Effector CD8-positive, alpha-beta T cell (primary cell): Measurements from ENCODE around the gene CDC42BPG.

Experiments
- DNase-seq: peaks from one replicate; lab custom pipeline; 2025; lab: John Stamatoyannopoulos, UW

The CDC42BPG gene

DNA sequence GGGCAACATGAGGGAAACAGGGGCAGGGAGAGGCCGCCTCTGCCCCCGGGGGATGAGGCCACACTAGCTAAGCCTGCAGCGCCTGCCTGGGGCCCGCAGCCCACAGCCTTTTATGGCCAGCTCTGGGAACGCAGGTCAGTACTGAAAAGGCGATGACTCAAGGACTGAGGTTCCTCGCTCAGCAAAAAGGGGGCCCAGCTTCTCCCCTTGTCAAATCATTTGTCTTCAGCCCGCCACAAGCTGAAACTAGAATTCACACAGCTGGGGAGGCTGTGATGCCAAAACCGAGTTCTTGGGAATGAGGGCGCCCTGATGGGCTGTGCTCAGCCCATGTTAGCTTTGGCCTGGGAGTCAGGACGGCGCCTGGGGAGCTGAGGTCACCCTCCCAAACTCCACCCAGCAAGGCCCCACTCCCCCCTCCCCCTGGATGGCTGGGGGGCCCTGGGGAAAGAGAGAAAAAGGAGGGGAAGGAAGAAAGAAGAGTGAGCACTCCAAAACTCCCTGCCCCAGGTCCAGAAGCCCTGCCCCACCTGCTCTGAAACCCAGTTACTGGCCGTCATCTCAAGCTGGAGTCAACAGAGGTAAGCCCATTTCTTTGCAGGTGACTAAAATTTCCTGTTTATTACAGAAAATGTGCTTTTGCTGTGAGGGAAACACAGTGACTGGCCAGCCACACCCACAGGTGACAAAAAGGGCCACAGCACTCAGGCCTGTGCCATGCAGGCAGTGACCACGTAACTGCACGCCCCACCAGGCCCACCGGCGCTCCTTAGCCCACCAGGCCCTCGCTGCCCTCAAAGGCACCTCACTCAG, 20.2 kb upstream of the CDC42BPG start:
- no peak for DNase-seq

DNA sequence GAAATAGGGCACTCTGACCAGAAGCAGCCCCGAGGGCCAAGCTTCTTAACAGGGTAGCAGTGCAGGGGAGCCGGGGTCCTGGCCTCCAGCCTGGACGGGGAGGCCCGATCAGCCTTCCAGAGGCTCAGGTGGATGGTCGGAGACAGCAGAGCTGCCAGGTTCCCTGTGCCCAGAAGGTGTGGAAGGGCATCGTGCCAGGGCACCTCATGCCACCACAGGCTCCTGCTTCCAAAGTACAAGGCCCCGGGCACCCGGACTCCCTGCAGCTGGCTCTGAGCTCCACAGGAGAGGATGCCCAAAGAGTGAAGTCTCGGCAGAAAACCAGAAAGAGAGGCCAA, 19.7 kb upstream of the CDC42BPG start:
- no peak for DNase-seq

DNA sequence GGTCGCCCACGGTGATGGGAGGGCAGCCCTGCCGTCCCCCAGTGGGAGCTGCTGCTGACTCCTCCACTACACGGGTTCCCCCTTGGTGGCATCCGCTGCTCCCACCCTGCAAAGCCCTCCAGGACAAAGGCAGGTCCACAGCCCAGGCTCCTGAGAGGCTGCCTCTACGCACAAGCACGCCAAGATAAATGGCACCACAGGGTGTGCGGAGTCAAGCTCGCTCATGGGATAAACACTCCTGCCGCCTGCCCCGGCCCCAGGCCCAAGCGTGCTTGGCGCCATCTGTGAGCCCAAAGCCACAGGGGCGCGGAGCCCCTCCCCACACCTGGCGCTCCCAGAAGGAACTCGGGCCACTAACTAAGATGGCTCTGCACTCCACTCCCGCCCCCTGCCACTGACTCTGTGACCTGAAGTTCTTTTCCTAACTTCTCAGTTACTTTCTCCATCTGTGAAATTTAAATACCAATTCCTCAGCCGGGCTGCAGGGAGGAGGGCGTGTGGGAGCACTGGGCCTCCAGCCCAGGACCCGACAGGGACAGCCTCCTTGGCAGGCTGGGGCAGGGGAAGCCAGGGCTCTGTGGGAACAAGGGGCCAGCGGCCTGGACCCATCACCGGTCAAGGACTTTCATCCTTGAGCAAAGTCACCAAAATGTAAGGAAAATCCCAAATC, 19.1 kb upstream of the CDC42BPG start:
- DNase-seq = no peak

DNA sequence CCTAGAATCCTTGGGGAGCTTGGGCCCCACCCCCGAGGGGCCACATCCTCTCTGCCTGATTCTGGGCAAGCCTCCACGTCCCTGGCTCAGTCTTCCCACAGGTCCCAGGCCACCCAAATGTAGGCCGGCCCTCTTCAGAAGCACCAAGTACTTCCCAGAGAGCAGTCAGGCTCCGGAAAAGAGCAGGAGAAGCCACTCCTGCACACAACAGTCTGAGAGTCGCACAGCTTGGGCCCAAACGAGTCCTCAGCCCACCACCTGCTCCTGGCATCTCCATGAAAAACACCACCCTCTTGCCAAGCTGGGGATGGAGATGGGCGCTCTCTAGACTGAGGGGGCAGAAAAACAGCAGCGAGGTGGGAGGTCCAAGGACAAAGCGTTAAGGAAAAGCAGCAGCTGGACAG, 18.5 kb upstream of the CDC42BPG start:
- DNase-seq = no peak

GRCh38 chr11:64861227-64861975, 16.9 kb upstream of the CDC42BPG start:
- no peak for DNase-seq

GRCh38 chr11:64859542-64860414, 15.3 kb upstream of the CDC42BPG start:
- no peak for DNase-seq

- DNase-seq = peak; percentile 48
These were observed 14.2 kb upstream of the CDC42BPG start for GRCh38 chr11:64858467-64859263.

GRCh38 chr11:64857485-64857884, 13.0 kb upstream of the CDC42BPG start:
- DNase-seq = no peak

DNA sequence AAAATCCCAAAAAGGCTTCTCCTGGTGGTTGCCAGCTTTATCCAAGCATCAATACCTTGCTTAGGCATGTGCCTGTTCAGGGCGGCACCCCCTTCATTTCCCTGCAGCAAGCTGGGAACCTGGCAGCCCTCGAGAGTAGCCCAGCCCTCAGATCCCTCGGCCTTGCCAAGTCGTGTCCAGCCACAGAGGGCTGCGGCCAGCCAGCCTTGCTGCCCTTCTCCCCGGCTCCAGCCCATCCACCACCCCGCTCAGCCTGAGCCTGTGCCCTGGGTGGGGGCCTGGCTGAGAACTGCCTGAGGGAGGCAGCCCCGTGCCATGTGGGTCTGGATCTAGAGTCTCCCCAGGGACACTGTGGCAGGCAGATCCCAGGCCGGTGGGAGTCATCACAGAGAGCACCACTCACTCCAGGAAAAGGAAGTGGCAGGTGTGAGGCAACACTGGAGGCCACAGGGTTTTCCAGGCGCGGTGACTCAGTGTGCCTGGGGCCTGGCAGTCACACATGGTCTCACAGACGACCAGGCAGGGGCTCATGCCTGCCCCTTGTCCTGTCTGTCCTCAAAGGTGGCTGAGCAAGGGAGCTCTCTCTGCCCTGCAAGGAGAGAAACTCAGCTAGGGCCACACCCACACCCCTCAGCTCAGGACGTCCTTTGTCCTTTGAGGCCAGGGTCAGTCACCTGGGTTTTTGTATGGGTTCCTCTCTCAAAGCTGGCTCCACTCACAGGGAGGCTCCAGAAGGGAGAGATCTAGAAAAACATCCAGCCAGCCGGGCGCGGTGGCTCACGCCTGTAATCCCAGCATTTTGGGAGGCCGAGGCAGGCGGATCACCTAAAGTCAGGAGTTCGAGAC, 12.2 kb upstream of the CDC42BPG start:
- DNase-seq = no peak

DNA sequence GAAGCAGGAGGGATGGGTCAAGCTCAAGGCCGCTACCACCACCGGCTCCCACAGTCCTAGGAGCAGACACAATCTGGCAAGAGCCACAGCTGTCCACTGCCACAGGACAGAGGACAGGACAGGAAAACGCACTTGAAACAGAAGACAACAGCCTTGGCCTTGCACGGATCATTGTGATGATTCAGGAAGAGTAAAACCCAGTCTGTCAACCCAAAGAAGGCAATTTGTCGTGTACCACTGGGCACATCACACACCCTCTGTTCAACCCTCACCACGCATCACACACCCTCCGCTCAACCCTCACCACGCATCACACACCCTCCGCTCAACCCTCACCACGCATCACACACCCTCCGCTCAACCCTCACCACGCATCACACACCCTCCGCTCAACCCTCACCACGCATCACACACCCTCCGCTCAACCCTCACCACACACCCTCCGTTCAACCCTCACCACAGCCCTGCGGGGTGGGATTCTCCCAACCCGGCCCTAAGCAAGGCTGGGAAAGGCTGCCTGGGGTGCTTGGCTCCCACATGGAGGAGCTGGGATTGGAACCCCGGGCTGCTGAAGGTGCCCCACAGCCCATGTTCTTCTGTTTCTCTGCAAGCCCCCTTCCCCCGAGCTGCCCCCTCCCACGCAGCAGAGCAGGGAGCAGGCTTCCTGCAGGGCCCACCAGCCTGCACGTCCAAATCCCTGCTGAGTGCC, 11.3 kb upstream of the CDC42BPG start:
- no peak for DNase-seq

DNA sequence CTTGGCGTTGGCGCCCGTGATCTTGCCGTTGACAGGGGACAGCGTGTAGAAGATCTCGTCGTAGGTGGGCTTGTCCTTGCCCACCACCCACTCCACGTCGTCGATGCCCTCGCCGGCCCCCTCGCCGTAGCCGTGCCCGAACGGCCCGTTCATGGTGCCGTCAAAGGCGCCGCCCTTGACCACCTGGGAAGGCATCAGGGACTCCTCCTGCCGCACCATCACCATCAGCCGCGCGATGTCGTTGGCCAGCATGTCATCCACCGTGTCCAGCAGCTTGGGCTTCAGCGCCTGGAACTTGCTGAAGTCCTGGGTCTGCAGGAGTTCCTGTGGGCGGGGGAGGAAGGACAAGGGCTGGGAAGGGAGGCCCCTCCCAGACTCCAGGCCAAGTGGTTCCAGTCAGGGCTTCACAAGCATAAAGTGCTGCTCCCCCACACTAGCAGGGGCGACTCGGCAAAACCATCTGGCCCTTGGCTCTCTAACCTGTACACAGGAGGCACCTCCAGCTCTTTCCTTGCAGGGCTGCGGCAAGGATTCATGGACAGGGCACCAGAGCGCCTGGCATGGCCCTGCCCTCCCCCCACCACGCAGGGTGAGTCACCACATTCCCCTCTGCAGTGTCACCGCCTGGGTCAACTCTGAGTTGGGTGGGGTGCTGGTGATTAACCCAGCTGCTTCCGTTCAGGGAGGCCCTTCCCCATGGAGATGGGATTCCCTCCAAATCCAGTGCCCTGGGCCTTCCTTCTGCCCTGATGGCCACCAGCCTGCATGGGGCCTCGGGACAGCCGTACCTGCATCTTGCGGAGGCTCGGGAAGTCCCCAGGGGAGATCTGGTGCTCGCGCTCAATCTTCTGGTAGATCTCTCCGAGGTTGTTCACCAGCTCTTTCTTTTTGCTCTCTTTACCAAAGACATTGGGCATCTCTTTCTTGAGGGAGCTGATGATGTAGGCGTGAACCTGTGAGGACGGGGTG, 10.4 kb upstream of the CDC42BPG start:
- DNase-seq = no peak

DNA sequence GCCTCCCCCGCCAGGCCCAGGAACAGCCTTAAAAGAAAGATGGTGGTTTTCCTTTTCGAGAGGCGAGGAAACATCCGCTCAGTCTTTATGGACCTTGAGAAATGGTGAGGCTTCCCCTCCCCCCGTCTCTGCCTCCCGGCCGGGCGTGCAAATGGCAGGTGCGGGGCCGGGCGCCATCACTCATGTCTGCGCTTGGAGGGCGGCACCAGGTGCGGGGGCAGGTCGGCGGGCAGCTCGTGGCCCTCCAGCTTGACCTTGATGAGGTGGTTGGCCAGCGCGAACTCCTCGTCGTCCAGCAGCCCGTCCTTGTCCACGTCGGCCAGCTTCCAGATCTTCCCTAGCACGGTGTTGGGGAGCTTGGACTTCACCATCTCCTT, 9.7 kb upstream of the CDC42BPG start:
- no peak for DNase-seq

DNA sequence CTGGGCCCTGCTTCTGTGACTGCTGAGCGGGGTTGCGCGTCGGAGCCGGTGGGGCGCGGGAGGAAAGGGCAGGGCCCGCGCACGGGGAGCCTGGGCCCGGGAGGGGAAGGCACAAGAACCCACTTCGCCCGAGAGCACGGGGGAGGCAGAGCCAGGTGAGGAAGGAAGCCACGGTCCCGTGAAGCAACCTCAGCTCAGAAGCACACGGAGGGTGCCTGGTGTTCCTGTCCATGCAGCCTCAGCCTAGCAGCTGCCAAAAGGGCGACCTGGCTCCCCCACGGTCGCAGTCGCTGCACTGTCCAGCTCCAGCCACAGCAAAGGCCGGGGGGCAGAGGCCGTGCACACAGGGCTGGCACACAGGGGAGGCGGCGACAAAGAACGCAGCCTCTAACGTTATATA, 9.3 kb upstream of the CDC42BPG start:
- peak; percentile 20 for DNase-seq

GRCh38 chr11:64852804-64853509, 8.5 kb upstream of the CDC42BPG start:
- DNase-seq = no peak

- no peak for DNase-seq
These were observed 7.4 kb upstream of the CDC42BPG start for GRCh38 chr11:64851831-64852351.

DNA sequence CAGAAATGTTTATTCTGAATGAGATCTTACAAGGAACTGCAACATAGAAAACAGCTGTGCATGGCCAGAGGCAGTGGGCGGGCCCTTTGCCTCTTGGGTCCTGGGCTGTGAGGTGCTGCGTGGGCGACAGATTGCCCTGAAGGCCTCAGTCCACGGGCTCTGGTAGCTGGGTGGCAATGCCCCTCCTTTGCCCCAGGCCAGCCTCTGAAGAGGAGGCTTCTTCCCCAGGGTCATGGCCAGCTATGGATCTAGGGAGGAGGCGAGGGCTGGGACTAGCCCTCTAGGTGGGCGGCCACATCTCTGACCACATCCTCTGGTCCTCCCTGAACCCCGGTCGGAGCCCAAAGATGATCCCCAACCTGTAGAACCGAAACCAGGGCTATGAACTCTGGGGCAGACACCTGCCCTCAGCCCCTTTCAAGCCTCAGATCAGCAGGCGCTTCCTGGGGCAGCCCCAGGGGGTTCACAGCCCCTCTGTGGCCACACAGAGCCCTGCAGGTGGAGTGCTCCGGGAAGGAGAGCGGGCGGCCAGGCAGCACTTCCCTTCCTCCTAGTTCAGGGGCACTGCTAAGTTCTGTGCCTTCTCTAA, 6.6 kb upstream of the CDC42BPG start:
- peak; percentile 49 for DNase-seq
